ENCODE data around the gene SPHK1.
A peak's percentile ranks its signal among the peaks of the same experiment; 100 is the strongest.

Gene SPHK1

GRCh38 chr17:76432004-76432403 lies 47.6 kb downstream of the SPHK1 start:
- Histone ChIP-seq H3K4me3 (ENCODE audit: low read depth, low read length) (no peak overlapping the region), H3K36me3 (replicated peaks) (no peaks in the 10 kb centered on the region), H3K27me3 (replicated peaks) (no peaks in the 10 kb centered on the region), H3K27ac (no peak overlapping the region)
- in situ Hi-C loops (cut with HindIII; ENCODE audit: low pct_ligation_motif_present, low sequenced_read_pairs) = no loop called here
- TF ChIP-seq CTCF (IDR thresholded peaks at IDR 0.05; ENCODE audit: low read depth, low read length, missing control alignments) = no peak
- DNase-seq = no peak

GRCh38 chr17:76432712-76433336 lies 48.4 kb downstream of the SPHK1 start:
- H3K27me3 ChIP-seq (replicated peaks) = no peaks in the 10 kb centered on the region
- peak; percentile 36 for DNase-seq
- H3K4me3 ChIP-seq (ENCODE audit: low read depth, low read length) = no peak overlapping the region
- TF ChIP-seq CTCF (IDR thresholded peaks at IDR 0.05; ENCODE audit: low read depth, low read length, missing control alignments) = peak; percentile 63
- H3K27ac ChIP-seq = no peak overlapping the region
- in situ Hi-C loops (cut with HindIII; ENCODE audit: low pct_ligation_motif_present, low sequenced_read_pairs) = no loop called here
- H3K36me3 ChIP-seq (replicated peaks) = no peaks in the 10 kb centered on the region

GRCh38 chr17:76433693-76434092 lies 49.3 kb downstream of the SPHK1 start:
- H3K27me3 ChIP-seq (replicated peaks) = no peaks in the 10 kb centered on the region
- no peak for DNase-seq
- no peaks in the 10 kb centered on the region for H3K36me3 ChIP-seq (replicated peaks)
- in situ Hi-C loops (cut with HindIII; ENCODE audit: low pct_ligation_motif_present, low sequenced_read_pairs) = no loop called here
- no peak for TF ChIP-seq CTCF (IDR thresholded peaks at IDR 0.05; ENCODE audit: low read depth, low read length, missing control alignments)
- no peak overlapping the region for H3K4me3 ChIP-seq (ENCODE audit: low read depth, low read length)
- no peak overlapping the region for H3K27ac ChIP-seq

GRCh38 chr17:76434870-76435269 lies 50.5 kb downstream of the SPHK1 start:
- in situ Hi-C loops (cut with HindIII; ENCODE audit: low pct_ligation_motif_present, low sequenced_read_pairs) = no loop called here
- no peak for TF ChIP-seq CTCF (IDR thresholded peaks at IDR 0.05; ENCODE audit: low read depth, low read length, missing control alignments)
- H3K36me3 ChIP-seq (replicated peaks) = no peaks in the 10 kb centered on the region
- no peak overlapping the region for H3K27ac ChIP-seq
- no peaks in the 10 kb centered on the region for H3K27me3 ChIP-seq (replicated peaks)
- no peak overlapping the region for H3K4me3 ChIP-seq (ENCODE audit: low read depth, low read length)
- DNase-seq = no peak

- H3K27ac ChIP-seq = no peak overlapping the region
- no peak overlapping the region for H3K4me3 ChIP-seq (ENCODE audit: low read depth, low read length)
- no peaks in the 10 kb centered on the region for H3K27me3 ChIP-seq (replicated peaks)
- no peaks in the 10 kb centered on the region for H3K36me3 ChIP-seq (replicated peaks)
- no peak for TF ChIP-seq CTCF (IDR thresholded peaks at IDR 0.05; ENCODE audit: low read depth, low read length, missing control alignments)
- DNase-seq = no peak
- in situ Hi-C loops (cut with HindIII; ENCODE audit: low pct_ligation_motif_present, low sequenced_read_pairs) = no loop called here
Measured at GRCh38 chr17:76435751-76436150, 51.3 kb downstream of the SPHK1 start.

Data from brain microvascular endothelial cell (primary cell).